ENCODE results near the gene ALAD. TPM values are rescaled to one million over a fixed set of nuclear protein-coding genes. Genes with fewer than 3 reads are reported as not detected.
"Not testable (repeated sequence)": the region's sequence is repeated elsewhere in the genome, so short reads cannot be mapped to it uniquely, and the experiment has no call there.

ALAD gene
- total RNA-seq, 1 donor from 2014 or later = 26.2 TPM

GRCh38 chr9:113372059-113372458 lies 29.0 kb downstream of the ALAD start:
- no peak for DNase-seq (ENCODE audit: extremely low spot score, unreplicated experiment)
- Mint-ChIP-seq H3K36me3 (ENCODE audit: unreplicated experiment) (peaks cover 7% of the 10 kb centered on the region), H3K27ac (ENCODE audit: unreplicated experiment) (no peak overlapping the region), H3K9me3 (ENCODE audit: unreplicated experiment) (no peaks in the 10 kb centered on the region), H3K4me1 (ENCODE audit: unreplicated experiment) (peaks cover 6% of the 10 kb centered on the region), H3K27me3 (ENCODE audit: unreplicated experiment) (no peaks in the 10 kb centered on the region), H3K4me3 (ENCODE audit: unreplicated experiment) (no peak overlapping the region)
- no peak for TF ChIP-seq CTCF (IDR thresholded peaks at IDR 0.05)

- Mint-ChIP-seq H3K9me3 (ENCODE audit: unreplicated experiment) (no peaks in the 10 kb centered on the region), H3K27me3 (ENCODE audit: unreplicated experiment) (no peaks in the 10 kb centered on the region), H3K27ac (ENCODE audit: unreplicated experiment) (no peak overlapping the region), H3K4me3 (ENCODE audit: unreplicated experiment) (no peak overlapping the region), H3K4me1 (ENCODE audit: unreplicated experiment) (peaks cover 5% of the 10 kb centered on the region), H3K36me3 (ENCODE audit: unreplicated experiment) (peaks cover 7% of the 10 kb centered on the region)
- no peak for TF ChIP-seq CTCF (IDR thresholded peaks at IDR 0.05)
- DNase-seq (ENCODE audit: extremely low spot score, unreplicated experiment) = no peak
These were observed 30.2 kb downstream of the ALAD start for GRCh38 chr9:113370806-113371325.

GRCh38 chr9:113369855-113370140 lies 31.3 kb downstream of the ALAD start:
- Mint-ChIP-seq H3K4me1 (ENCODE audit: unreplicated experiment) (no peaks in the 10 kb centered on the region), H3K27ac (ENCODE audit: unreplicated experiment) (no peak overlapping the region), H3K36me3 (ENCODE audit: unreplicated experiment) (peaks cover 5% of the 10 kb centered on the region), H3K9me3 (ENCODE audit: unreplicated experiment) (no peaks in the 10 kb centered on the region), H3K4me3 (ENCODE audit: unreplicated experiment) (no peak overlapping the region), H3K27me3 (ENCODE audit: unreplicated experiment) (no peaks in the 10 kb centered on the region)
- no peak for TF ChIP-seq CTCF (IDR thresholded peaks at IDR 0.05)
- no peak for DNase-seq (ENCODE audit: extremely low spot score, unreplicated experiment)

GRCh38 chr9:113368982-113369854 lies 31.9 kb downstream of the ALAD start:
- H3K27ac Mint-ChIP-seq (ENCODE audit: unreplicated experiment) = no peak overlapping the region
- no peak for DNase-seq (ENCODE audit: extremely low spot score, unreplicated experiment)
- H3K9me3 Mint-ChIP-seq (ENCODE audit: unreplicated experiment) = no peaks in the 10 kb centered on the region
- H3K27me3 Mint-ChIP-seq (ENCODE audit: unreplicated experiment) = no peaks in the 10 kb centered on the region
- no peaks in the 10 kb centered on the region for H3K4me1 Mint-ChIP-seq (ENCODE audit: unreplicated experiment)
- TF ChIP-seq CTCF (IDR thresholded peaks at IDR 0.05) = no peak
- peaks cover 5% of the 10 kb centered on the region for H3K36me3 Mint-ChIP-seq (ENCODE audit: unreplicated experiment)
- no peak overlapping the region for H3K4me3 Mint-ChIP-seq (ENCODE audit: unreplicated experiment)

GRCh38 chr9:113368348-113368981 lies 32.6 kb downstream of the ALAD start:
- no peak overlapping the region for H3K4me3 Mint-ChIP-seq (ENCODE audit: unreplicated experiment)
- H3K9me3 Mint-ChIP-seq (ENCODE audit: unreplicated experiment) = no peaks in the 10 kb centered on the region
- no peak for TF ChIP-seq CTCF (IDR thresholded peaks at IDR 0.05)
- peaks cover 5% of the 10 kb centered on the region for H3K36me3 Mint-ChIP-seq (ENCODE audit: unreplicated experiment)
- H3K27me3 Mint-ChIP-seq (ENCODE audit: unreplicated experiment) = no peaks in the 10 kb centered on the region
- H3K27ac Mint-ChIP-seq (ENCODE audit: unreplicated experiment) = no peak overlapping the region
- DNase-seq (ENCODE audit: extremely low spot score, unreplicated experiment) = no peak
- no peaks in the 10 kb centered on the region for H3K4me1 Mint-ChIP-seq (ENCODE audit: unreplicated experiment)

GRCh38 chr9:113365652-113366051 lies 35.4 kb downstream of the ALAD start:
- not testable (repeated sequence) for H3K27ac Mint-ChIP-seq (ENCODE audit: unreplicated experiment); H3K27me3 Mint-ChIP-seq (ENCODE audit: unreplicated experiment); DNase-seq (ENCODE audit: extremely low spot score, unreplicated experiment); H3K4me1 Mint-ChIP-seq (ENCODE audit: unreplicated experiment); H3K36me3 Mint-ChIP-seq (ENCODE audit: unreplicated experiment); H3K4me3 Mint-ChIP-seq (ENCODE audit: unreplicated experiment); H3K9me3 Mint-ChIP-seq (ENCODE audit: unreplicated experiment)
